Colonic mucosa (tissue), 4 donors: ENCODE measurements around the gene WDPCP. TPM values are rescaled to one million over a fixed set of nuclear protein-coding genes. Genes with fewer than 3 reads are reported as not detected.
"Not testable (repeated sequence)": the region's sequence is repeated elsewhere in the genome, so short reads cannot be mapped to it uniquely, and the experiment has no call there.

Source experiments
- DNase-seq: peaks from one replicate; pipeline ENCODE4 v3.0.0-alpha.2; 2020
- H3K27ac ChIP-seq: fragments of 200-600 bp; one replicate; pipeline ENCODE4 v1.8.0; 2021
- H3K27me3 ChIP-seq: fragments of 200-600 bp; one replicate; pipeline ENCODE4 v1.8.0; 2021
- H3K36me3 ChIP-seq: fragments of 200-600 bp; one replicate; pipeline ENCODE4 v1.8.0; 2021
- H3K4me1 ChIP-seq: fragments of 200-600 bp; one replicate; pipeline ENCODE4 v1.8.0; 2021; ENCODE audit warnings: mild to moderate bottlenecking
- H3K4me3 ChIP-seq: fragments of 200-600 bp; one replicate; pipeline ENCODE4 v1.8.0; 2021
- H3K9ac ChIP-seq, 2 donors: one replicate each; pipeline ENCODE4 v1.7.0; 2013; ENCODE audit warnings: control low read depth in 2 of 2, low read depth in 2 of 2, low read length in 2 of 2
- H3K9me3 ChIP-seq: fragments of 200-600 bp; one replicate; pipeline ENCODE4 v1.8.0; 2021
- intact Hi-C: fragments of 100-400 bp; cut with DNase I; formaldehyde crosslinking; loops from one replicate; pipeline ENCODE4 v1.14.1; 2022
- total RNA-seq, 2 donors: library from RNA; stranded (reverse); fragmentation: NEBNext Ultra II Directional in 1 of 2; extraction: Animal tissue kit (Norgen Biotek cat#: 25700) in 1 of 2; gene quantifications; one replicate each; pipeline ENCODE4 v1.2.1, GENCODE V29; 2021
- TF ChIP-seq, protein P1 (sequence below): fragments of 200-600 bp; IDR thresholded peaks from one replicate; pipeline ENCODE4 v1.8.0; 2022; ENCODE audit warnings: antibody characterized with exemption, mild to moderate bottlenecking
- donor health status: healthy.
- donor health status: DM: no; HTN: no; CAD: no.
- donor health status: DM: no; HTN: no; CAD: no.

WDPCP gene
- total RNA-seq, 2 donors from 2014 or later: 3.4 to 4.5 TPM

DNA sequence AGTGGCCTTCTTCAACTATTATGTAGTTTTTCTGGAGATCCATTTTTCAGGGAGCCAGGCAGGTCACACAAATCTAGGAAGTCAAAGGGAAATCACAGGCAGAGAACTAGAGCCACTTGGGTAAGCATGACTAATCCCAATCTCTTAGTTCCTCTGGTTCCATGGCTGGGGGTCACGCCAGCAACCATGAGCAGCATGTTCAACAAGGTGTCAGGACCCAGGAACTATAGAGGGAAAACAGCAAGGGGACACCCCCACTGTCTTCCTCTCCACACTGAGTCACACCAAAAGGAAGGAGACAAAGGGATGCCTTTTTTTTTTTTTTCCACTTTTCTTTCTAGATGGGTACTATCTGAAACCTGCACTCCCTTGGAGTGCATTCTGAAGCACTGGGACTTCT, 286.8 kb downstream of the WDPCP start:
- TF ChIP-seq, protein P1, sequence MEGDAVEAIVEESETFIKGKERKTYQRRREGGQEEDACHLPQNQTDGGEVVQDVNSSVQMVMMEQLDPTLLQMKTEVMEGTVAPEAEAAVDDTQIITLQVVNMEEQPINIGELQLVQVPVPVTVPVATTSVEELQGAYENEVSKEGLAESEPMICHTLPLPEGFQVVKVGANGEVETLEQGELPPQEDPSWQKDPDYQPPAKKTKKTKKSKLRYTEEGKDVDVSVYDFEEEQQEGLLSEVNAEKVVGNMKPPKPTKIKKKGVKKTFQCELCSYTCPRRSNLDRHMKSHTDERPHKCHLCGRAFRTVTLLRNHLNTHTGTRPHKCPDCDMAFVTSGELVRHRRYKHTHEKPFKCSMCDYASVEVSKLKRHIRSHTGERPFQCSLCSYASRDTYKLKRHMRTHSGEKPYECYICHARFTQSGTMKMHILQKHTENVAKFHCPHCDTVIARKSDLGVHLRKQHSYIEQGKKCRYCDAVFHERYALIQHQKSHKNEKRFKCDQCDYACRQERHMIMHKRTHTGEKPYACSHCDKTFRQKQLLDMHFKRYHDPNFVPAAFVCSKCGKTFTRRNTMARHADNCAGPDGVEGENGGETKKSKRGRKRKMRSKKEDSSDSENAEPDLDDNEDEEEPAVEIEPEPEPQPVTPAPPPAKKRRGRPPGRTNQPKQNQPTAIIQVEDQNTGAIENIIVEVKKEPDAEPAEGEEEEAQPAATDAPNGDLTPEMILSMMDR: no peak
- no peaks in the 10 kb centered on the region for H3K27me3 ChIP-seq
- DNase-seq: no peak
- H3K4me1 ChIP-seq: no peaks in the 10 kb centered on the region
- no peaks in the 10 kb centered on the region for H3K9me3 ChIP-seq
- no peak overlapping the region for H3K4me3 ChIP-seq
- intact Hi-C loops: no loop called here
- H3K36me3 ChIP-seq: no peaks in the 10 kb centered on the region
- no peak overlapping the region for H3K9ac ChIP-seq
- H3K27ac ChIP-seq: no peak overlapping the region

DNA sequence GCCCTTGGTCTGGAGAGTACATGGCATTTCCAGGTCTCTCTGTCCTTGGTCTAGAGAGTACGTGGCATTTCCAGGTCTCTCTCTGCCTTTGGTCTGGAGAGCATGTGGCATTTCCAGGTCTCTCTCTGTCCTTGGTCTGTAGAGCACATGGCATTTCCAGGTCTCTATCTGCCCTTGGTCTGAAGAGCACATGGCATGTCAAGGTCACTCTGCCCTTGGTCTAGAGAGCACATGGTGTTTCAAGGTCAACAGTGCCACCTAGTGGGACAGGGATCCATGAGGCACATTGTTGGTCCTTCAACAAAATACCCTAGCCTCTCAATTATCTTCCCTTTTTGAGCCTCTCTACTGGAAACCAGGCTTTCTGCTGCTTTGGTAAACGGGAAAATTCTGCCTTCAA, 287.4 kb downstream of the WDPCP start:
- TF ChIP-seq, protein P1: no peak
- Histone ChIP-seq H3K27me3 (no peaks in the 10 kb centered on the region), H3K9me3 (no peaks in the 10 kb centered on the region), H3K9ac (no peak overlapping the region), H3K36me3 (no peaks in the 10 kb centered on the region), H3K4me3 (no peak overlapping the region), H3K27ac (no peak overlapping the region), H3K4me1 (no peaks in the 10 kb centered on the region)
- DNase-seq: no peak
- intact Hi-C loops: no loop called here

DNA sequence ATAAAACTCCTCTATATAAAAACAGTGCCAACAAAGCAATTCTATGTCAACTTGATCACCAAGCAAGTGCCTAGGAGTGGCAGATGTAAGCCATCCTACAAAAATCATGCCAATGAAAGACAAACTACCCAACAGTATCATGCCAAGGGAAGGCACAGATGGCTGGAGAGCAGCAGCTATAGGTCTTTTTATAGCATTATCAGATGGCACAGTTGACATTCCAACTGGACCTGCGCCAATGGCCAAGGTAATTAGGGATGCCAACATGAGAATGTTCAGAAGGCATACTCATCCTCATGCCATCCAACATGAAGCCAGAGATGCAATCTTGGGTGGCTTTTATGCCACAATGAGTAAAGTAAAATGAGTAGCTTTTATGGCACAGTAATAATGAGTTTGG, 300.3 kb downstream of the WDPCP start:
- TF ChIP-seq, protein P1: no peak
- H3K4me1 ChIP-seq: no peaks in the 10 kb centered on the region
- H3K4me3 ChIP-seq: no peak overlapping the region
- no peak overlapping the region for H3K9ac ChIP-seq
- intact Hi-C loops: no loop called here
- no peaks in the 10 kb centered on the region for H3K27me3 ChIP-seq
- H3K27ac ChIP-seq: no peak overlapping the region
- DNase-seq: no peak
- H3K36me3 ChIP-seq: no peaks in the 10 kb centered on the region
- H3K9me3 ChIP-seq: no peaks in the 10 kb centered on the region

DNA sequence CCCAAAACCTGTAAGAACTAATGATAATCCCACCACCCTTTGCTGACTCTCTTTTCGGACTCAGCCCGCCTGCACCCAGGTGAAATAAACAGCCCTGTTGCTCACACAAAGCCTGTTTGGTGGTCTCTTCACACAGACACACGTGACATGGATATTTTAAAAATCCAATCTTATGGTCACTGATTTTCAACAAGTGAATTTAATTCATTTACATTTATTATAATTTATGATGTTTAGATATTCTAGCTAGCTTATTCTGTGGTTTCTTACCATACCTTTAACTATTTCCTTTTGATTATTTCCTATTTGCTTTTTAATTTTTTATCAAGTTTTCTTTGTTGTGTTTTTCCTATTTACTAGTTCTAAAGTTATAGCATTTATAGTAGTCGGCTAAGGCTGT, 301.8 kb downstream of the WDPCP start:
- H3K27ac ChIP-seq, H3K36me3 ChIP-seq, intact Hi-C loops, H3K27me3 ChIP-seq, H3K9me3 ChIP-seq, H3K4me1 ChIP-seq, DNase-seq, H3K9ac ChIP-seq, H3K4me3 ChIP-seq: not testable (repeated sequence)

DNA sequence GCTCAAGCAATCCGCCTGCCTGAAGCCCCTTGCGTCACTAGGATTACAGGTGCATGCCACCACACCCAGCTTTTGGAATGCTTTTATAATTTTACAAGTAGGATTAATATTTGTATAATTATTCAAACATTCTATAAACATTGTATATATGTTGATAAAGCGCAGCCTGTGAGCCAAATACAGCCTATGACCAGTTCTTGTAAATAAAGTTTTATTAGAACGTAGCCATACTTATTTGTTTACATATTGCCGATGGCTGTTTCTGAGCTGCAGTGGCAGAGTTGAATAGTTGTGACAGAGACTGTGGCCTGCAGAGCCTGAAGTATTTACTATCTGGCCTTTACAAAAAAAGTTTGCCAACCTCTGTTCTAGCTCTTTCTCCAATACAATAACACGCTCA, 305.0 kb downstream of the WDPCP start:
- no peak for DNase-seq
- H3K4me1 ChIP-seq: no peaks in the 10 kb centered on the region
- H3K27me3 ChIP-seq: no peaks in the 10 kb centered on the region
- no peaks in the 10 kb centered on the region for H3K36me3 ChIP-seq
- TF ChIP-seq, protein P1: no peak
- no peak overlapping the region for H3K27ac ChIP-seq
- H3K9me3 ChIP-seq: no peaks in the 10 kb centered on the region
- intact Hi-C loops: no loop called here
- no peak overlapping the region for H3K9ac ChIP-seq
- no peak overlapping the region for H3K4me3 ChIP-seq

DNA sequence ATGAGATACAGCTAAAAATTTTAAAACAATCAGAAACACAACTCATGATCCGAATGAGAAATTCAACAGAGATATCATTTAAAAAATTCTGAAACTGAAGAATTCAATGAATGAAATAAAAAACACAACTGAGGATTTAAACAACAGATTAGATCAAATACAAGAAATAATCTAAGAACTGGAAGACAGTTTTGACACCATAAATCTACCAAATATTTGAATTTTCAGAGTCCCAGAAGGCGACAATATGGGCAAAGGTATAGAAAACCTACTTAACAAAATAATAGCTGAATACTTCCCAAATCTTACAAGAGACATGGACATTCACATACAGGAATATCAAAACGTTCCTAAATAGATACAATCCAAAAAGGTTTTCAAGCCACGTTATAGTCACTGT, 315.7 kb downstream of the WDPCP start:
- Histone ChIP-seq H3K27ac (no peak overlapping the region), H3K9me3 (peaks cover 5% of the 10 kb centered on the region), H3K27me3 (no peaks in the 10 kb centered on the region), H3K4me3 (no peak overlapping the region), H3K9ac (no peak overlapping the region), H3K36me3 (no peaks in the 10 kb centered on the region), H3K4me1 (no peaks in the 10 kb centered on the region)
- TF ChIP-seq, protein P1: no peak
- intact Hi-C loops: no loop called here
- DNase-seq: no peak
